ENCODE data around the gene BLNK. TPM values are rescaled to one million over a fixed set of nuclear protein-coding genes. Genes with fewer than 3 reads are reported as not detected.

BLNK gene
- total and polyA plus RNA-seq, 2 experiments from 2014 or later = 0.11 TPM; not detected in 1

DNA sequence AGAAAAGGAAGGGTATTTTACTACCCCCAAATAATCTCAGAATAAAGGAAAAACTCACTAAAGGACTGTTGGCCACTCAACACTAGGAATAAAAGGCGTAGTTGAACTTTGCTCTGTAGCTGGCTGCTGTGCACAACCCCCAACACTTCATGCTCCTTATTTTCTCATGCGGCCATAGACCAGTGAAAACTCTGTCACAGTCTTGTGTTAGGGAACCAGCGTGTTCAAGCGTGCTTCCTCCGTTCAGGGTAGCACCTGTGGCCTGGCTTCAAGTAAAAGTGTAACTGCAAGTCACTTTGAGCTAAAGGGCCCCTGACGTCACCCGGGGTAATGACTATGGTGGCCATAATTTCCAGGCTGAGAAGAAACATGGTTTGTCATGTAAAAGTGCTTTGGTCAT lies 27.0 kb downstream of the BLNK start (continued):
- TF ChIP-seq, protein P1, sequence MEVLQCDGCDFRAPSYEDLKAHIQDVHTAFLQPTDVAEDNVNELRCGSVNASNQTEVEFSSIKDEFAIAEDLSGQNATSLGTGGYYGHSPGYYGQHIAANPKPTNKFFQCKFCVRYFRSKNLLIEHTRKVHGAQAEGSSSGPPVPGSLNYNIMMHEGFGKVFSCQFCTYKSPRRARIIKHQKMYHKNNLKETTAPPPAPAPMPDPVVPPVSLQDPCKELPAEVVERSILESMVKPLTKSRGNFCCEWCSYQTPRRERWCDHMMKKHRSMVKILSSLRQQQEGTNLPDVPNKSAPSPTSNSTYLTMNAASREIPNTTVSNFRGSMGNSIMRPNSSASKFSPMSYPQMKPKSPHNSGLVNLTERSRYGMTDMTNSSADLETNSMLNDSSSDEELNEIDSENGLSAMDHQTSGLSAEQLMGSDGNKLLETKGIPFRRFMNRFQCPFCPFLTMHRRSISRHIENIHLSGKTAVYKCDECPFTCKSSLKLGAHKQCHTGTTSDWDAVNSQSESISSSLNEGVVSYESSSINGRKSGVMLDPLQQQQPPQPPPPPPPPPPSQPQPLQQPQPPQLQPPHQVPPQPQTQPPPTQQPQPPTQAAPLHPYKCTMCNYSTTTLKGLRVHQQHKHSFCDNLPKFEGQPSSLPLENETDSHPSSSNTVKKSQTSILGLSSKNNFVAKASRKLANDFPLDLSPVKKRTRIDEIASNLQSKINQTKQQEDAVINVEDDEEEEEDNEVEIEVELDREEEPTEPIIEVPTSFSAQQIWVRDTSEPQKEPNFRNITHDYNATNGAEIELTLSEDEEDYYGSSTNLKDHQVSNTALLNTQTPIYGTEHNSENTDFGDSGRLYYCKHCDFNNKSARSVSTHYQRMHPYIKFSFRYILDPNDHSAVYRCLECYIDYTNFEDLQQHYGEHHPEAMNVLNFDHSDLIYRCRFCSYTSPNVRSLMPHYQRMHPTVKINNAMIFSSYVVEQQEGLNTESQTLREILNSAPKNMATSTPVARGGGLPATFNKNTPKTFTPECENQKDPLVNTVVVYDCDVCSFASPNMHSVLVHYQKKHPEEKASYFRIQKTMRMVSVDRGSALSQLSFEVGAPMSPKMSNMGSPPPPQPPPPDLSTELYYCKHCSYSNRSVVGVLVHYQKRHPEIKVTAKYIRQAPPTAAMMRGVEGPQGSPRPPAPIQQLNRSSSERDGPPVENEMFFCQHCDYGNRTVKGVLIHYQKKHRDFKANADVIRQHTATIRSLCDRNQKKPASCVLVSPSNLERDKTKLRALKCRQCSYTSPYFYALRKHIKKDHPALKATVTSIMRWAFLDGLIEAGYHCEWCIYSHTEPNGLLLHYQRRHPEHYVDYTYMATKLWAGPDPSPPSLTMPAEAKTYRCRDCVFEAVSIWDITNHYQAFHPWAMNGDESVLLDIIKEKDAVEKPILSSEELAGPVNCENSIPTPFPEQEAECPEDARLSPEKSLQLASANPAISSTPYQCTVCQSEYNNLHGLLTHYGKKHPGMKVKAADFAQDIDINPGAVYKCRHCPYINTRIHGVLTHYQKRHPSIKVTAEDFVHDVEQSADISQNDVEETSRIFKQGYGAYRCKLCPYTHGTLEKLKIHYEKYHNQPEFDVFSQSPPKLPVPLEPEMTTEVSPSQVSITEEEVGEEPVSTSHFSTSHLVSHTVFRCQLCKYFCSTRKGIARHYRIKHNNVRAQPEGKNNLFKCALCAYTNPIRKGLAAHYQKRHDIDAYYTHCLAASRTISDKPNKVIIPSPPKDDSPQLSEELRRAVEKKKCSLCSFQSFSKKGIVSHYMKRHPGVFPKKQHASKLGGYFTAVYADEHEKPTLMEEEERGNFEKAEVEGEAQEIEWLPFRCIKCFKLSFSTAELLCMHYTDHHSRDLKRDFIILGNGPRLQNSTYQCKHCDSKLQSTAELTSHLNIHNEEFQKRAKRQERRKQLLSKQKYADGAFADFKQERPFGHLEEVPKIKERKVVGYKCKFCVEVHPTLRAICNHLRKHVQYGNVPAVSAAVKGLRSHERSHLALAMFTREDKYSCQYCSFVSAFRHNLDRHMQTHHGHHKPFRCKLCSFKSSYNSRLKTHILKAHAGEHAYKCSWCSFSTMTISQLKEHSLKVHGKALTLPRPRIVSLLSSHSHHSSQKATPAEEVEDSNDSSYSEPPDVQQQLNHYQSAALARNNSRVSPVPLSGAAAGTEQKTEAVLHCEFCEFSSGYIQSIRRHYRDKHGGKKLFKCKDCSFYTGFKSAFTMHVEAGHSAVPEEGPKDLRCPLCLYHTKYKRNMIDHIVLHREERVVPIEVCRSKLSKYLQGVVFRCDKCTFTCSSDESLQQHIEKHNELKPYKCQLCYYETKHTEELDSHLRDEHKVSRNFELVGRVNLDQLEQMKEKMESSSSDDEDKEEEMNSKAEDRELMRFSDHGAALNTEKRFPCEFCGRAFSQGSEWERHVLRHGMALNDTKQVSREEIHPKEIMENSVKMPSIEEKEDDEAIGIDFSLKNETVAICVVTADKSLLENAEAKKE (CRISPR knock-in tag; IDR thresholded peaks at IDR 0.05) = no peak
- TF ChIP-seq, protein P2, sequence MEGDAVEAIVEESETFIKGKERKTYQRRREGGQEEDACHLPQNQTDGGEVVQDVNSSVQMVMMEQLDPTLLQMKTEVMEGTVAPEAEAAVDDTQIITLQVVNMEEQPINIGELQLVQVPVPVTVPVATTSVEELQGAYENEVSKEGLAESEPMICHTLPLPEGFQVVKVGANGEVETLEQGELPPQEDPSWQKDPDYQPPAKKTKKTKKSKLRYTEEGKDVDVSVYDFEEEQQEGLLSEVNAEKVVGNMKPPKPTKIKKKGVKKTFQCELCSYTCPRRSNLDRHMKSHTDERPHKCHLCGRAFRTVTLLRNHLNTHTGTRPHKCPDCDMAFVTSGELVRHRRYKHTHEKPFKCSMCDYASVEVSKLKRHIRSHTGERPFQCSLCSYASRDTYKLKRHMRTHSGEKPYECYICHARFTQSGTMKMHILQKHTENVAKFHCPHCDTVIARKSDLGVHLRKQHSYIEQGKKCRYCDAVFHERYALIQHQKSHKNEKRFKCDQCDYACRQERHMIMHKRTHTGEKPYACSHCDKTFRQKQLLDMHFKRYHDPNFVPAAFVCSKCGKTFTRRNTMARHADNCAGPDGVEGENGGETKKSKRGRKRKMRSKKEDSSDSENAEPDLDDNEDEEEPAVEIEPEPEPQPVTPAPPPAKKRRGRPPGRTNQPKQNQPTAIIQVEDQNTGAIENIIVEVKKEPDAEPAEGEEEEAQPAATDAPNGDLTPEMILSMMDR (conservative IDR thresholded peaks at IDR 0.05; ENCODE audit: low read depth in 2 of 2) = no peak
- no peak for TF ChIP-seq EZH2 (IDR thresholded peaks at IDR 0.05; ENCODE audit: low read depth, unreplicated experiment)
- TF ChIP-seq CREB1 (CRISPR knock-in tag; IDR thresholded peaks at IDR 0.05; ENCODE audit: low read depth) = no peak
- no peak for TF ChIP-seq JUNB (IDR thresholded peaks at IDR 0.05; ENCODE audit: unreplicated experiment)
- TF ChIP-seq ZNF331 (CRISPR knock-in tag; IDR thresholded peaks at IDR 0.05; ENCODE audit: low read depth) = no peak

GRCh38 chr10:96243296-96243695 lies 28.1 kb downstream of the BLNK start:
- H2AFZ ChIP-seq = no peak overlapping the region
- no peaks in the 10 kb centered on the region for H3K4me1 ChIP-seq (ENCODE audit: insufficient read depth)
- Mint-ChIP-seq H3K36me3 (ENCODE audit: low read depth) (no peaks in the 10 kb centered on the region), H3K4me3 (no peak overlapping the region), H3K9me3 (no peaks in the 10 kb centered on the region), H3K27ac (no peak overlapping the region), H3K27me3 (ENCODE audit: insufficient read depth, low read depth, poor library complexity) (peaks cover 2% of the 10 kb centered on the region), H3K4me1 (no peaks in the 10 kb centered on the region)
- no peaks in the 10 kb centered on the region for H3F3A ChIP-seq (replicated peaks; ENCODE audit: low read depth)
- no peaks in the 10 kb centered on the region for H3K27me3 ChIP-seq (ENCODE audit: insufficient read depth)
- H3K4me2 ChIP-seq = no peak overlapping the region
- H4K20me1 ChIP-seq (replicated peaks; ENCODE audit: insufficient read depth) = no peaks in the 10 kb centered on the region
- no peaks in the 10 kb centered on the region for H3K9me2 ChIP-seq (ENCODE audit: insufficient read depth)
- DNase-seq (ENCODE audit: low spot score) = no peak
- no peaks in the 10 kb centered on the region for H3K79me2 ChIP-seq (replicated peaks; ENCODE audit: insufficient read depth)
- no peaks in the 10 kb centered on the region for H3K36me3 ChIP-seq (ENCODE audit: insufficient read depth)
- H3K4me3 ChIP-seq = no peak overlapping the region
- no peak overlapping the region for H3K27ac ChIP-seq (ENCODE audit: low read depth)
- no peak for ATAC-seq
- no peak for TF ChIP-seq CREB1 (CRISPR knock-in tag; IDR thresholded peaks at IDR 0.05; ENCODE audit: low read depth)
- TF ChIP-seq, protein P3, sequence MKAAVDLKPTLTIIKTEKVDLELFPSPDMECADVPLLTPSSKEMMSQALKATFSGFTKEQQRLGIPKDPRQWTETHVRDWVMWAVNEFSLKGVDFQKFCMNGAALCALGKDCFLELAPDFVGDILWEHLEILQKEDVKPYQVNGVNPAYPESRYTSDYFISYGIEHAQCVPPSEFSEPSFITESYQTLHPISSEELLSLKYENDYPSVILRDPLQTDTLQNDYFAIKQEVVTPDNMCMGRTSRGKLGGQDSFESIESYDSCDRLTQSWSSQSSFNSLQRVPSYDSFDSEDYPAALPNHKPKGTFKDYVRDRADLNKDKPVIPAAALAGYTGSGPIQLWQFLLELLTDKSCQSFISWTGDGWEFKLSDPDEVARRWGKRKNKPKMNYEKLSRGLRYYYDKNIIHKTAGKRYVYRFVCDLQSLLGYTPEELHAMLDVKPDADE (IDR thresholded peaks at IDR 0.05) = no peak
- no peak for TF ChIP-seq EZH2 (IDR thresholded peaks at IDR 0.05; ENCODE audit: low read depth, unreplicated experiment)
- TF ChIP-seq NANOG (IDR thresholded peaks at IDR 0.05; ENCODE audit: borderline replicate concordance) = no peak
- no peak for TF ChIP-seq EZH2phosphoT487 (IDR thresholded peaks at IDR 0.05; ENCODE audit: unreplicated experiment)
- no peak for TF ChIP-seq ZNF114 (CRISPR knock-in tag; IDR thresholded peaks at IDR 0.05)
